C4-2B (cell line): ENCODE results near the gene RGS7.

ENCODE experiments used
- CTCF ChIP-seq: fragments of 450-650 bp; conservative IDR thresholded peaks from 2 replicates; pipeline ENCODE4 v1.5.1; 2017; ENCODE audit warnings: mild to moderate bottlenecking
- ZFX ChIP-seq: fragments of 450-650 bp; IDR thresholded peaks from 2 replicates; pipeline ENCODE4 v1.6.1; 2017

- TF ChIP-seq CTCF (no peak), ZFX (no peak)
Observed at GRCh38 chr1:241272828-241273227, 84.2 kb downstream of the RGS7 start.
